Thoracic aorta (tissue), 2 donors: ENCODE measurements around the gene SLC50A1. TPM values are rescaled to one million over a fixed set of nuclear protein-coding genes. Genes with fewer than 3 reads are reported as not detected.

Experiments used
- ATAC-seq: fragments of 150-250 bp; one replicate; pipeline ENCODE4 v1.8.0; 2017; ENCODE audit warnings: low read depth; ENCODE audit not compliant: insufficient number of reproducible peaks, low FRiP score
- DNase-seq: peaks from one replicate; pipeline ENCODE4 v3.0.0-alpha.2; 2020; ENCODE audit warnings: low spot score
- H3K27ac ChIP-seq, 2 donors: fragments of 200-600 bp; sonication (generic); 1 replicate in 1 of 2; 2 replicates in 1 of 2; pipeline ENCODE4 v1.5.1; 2016; ENCODE audit warnings: mild to moderate bottlenecking in 2 of 2, moderate library complexity in 2 of 2
- H3K27me3 ChIP-seq: fragments of 200-600 bp; sonication (generic); replicated peaks from 2 replicates; pipeline ENCODE4 v1.6.0; 2016; ENCODE audit warnings: mild to moderate bottlenecking; ENCODE audit not compliant: insufficient read depth
- H3K36me3 ChIP-seq: fragments of 200-600 bp; sonication (generic); one replicate; pipeline ENCODE4 v1.5.1; 2016
- H3K4me1 ChIP-seq, 2 donors: fragments of 200-600 bp; sonication (generic); 1 replicate in 1 of 2; 2 replicates in 1 of 2; pipeline versions ENCODE4 v1.5.1 to v1.6.0; 2016; ENCODE audit warnings: low read depth in 2 of 2, mild to moderate bottlenecking in 1 of 2; ENCODE audit not compliant: control insufficient read depth in 1 of 2
- H3K4me3 ChIP-seq: fragments of 200-600 bp; sonication (generic); 2 replicates; pipeline ENCODE4 v1.5.1; 2016; ENCODE audit warnings: mild to moderate bottlenecking
- H3K9me3 ChIP-seq: fragments of 200-600 bp; sonication (generic); 2 replicates; pipeline ENCODE4 v1.5.1; 2016
- total RNA-seq, 2 donors: library from RNA; depleted of rRNA; stranded (reverse); fragments of >200 nt; gene quantifications; one replicate each; pipeline versions ENCODE4 v1.1.0 to v1.2.3, GENCODE V29; 2016
- TF ChIP-seq, protein P1 (sequence below): fragments of 200-600 bp; sonication (generic); IDR thresholded peaks from one replicate; pipeline ENCODE4 v1.5.1; 2019; ENCODE audit warnings: antibody characterized with exemption

The SLC50A1 gene
- total RNA-seq, 2 donors from 2014 or later, result 13.0 to 22.2 TPM

DNA sequence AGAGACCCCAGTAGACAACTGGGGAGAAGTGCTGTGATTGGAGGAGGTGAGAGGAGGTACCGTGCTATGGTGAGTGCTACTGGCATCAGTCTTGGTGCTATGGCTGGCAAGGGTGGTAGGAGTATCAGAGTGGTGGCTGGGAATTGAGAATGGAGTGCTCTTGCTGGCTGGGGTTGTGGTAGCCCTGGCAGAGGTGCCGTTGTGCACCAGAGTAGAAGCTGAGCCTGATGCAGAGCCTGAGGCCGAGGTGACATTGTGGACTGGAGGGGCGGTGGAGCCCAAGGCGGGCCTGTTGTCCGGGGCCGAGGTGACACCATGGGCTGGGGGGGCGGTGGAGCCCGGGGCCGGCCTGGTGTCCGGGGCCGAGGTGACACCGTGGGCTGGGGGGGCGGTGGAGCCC is 52.6 kb downstream of the SLC50A1 start:
- no peaks in the 10 kb centered on the region for H3K27me3 ChIP-seq
- DNase-seq (no peak), ATAC-seq (no peak)
- no peak overlapping the region for H3K27ac ChIP-seq
- no peaks in the 10 kb centered on the region for H3K36me3 ChIP-seq
- peaks cover 3 to 4% of the 10 kb centered on the region in 2 donors for H3K4me1 ChIP-seq
- H3K9me3 ChIP-seq, result no peaks in the 10 kb centered on the region
- TF ChIP-seq, protein P1, sequence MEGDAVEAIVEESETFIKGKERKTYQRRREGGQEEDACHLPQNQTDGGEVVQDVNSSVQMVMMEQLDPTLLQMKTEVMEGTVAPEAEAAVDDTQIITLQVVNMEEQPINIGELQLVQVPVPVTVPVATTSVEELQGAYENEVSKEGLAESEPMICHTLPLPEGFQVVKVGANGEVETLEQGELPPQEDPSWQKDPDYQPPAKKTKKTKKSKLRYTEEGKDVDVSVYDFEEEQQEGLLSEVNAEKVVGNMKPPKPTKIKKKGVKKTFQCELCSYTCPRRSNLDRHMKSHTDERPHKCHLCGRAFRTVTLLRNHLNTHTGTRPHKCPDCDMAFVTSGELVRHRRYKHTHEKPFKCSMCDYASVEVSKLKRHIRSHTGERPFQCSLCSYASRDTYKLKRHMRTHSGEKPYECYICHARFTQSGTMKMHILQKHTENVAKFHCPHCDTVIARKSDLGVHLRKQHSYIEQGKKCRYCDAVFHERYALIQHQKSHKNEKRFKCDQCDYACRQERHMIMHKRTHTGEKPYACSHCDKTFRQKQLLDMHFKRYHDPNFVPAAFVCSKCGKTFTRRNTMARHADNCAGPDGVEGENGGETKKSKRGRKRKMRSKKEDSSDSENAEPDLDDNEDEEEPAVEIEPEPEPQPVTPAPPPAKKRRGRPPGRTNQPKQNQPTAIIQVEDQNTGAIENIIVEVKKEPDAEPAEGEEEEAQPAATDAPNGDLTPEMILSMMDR, result no peak
- H3K4me3 ChIP-seq, result no peak overlapping the region

Other genes with a start within 250 kb of the SLC50A1 start
- 10 to 100 TPM in 1 of 2 donors, 1 to 10 TPM in 1; 9.7 to 13.8 TPM for gene PMVK, start 199.1 kb upstream of the SLC50A1 start, total RNA-seq
- gene PBXIP1, start 179.8 kb upstream of the SLC50A1 start, total RNA-seq, result 100 to 1,000 TPM; 185 to 227 TPM
- gene PYGO2, start 174.1 kb upstream of the SLC50A1 start, total RNA-seq, result 10 to 100 TPM; 17.8 to 21.4 TPM
- gene SHC1, start 165.1 kb upstream of the SLC50A1 start, total RNA-seq, result 100 to 1,000 TPM; 129 to 174 TPM
- 10 to 100 TPM; 13.5 to 23.7 TPM for gene CKS1B, start 161.2 kb upstream of the SLC50A1 start, total RNA-seq
- 10 to 100 TPM; 23.8 to 27.2 TPM for gene FLAD1, start 152.5 kb upstream of the SLC50A1 start, total RNA-seq
- not detected for gene LENEP, start 142.3 kb upstream of the SLC50A1 start, total RNA-seq
- gene ZBTB7B, start 133.1 kb upstream of the SLC50A1 start, total RNA-seq, result 10 to 100 TPM; 35.3 to 66.3 TPM
- gene DCST2, start 102.1 kb upstream of the SLC50A1 start, total RNA-seq, result under 1 TPM in 1 of 2 donors, not detected in 1; 0.42 TPM
- not detected for gene DCST1, start 102.0 kb upstream of the SLC50A1 start, total RNA-seq
- 100 to 1,000 TPM; 119 to 144 TPM for gene ADAM15, start 84.5 kb upstream of the SLC50A1 start, total RNA-seq
- 1 to 10 TPM; 1.9 to 2.8 TPM for gene EFNA4, start 72.1 kb upstream of the SLC50A1 start, total RNA-seq
- gene EFNA3, start 57.0 kb upstream of the SLC50A1 start, total RNA-seq, result 1 to 10 TPM; 1.5 to 3.2 TPM
- 10 to 100 TPM in 1 of 2 donors, 1 to 10 TPM in 1; 4.6 to 15.4 TPM for gene EFNA1, start 8.0 kb upstream of the SLC50A1 start, total RNA-seq
- 10 to 100 TPM; 28.8 to 68.6 TPM for gene DPM3, start 4.7 kb downstream of the SLC50A1 start, total RNA-seq
- 100 to 1,000 TPM; 106 to 112 TPM for gene KRTCAP2, start 37.5 kb downstream of the SLC50A1 start, total RNA-seq
- 1 to 10 TPM; 2.7 to 5.8 TPM for gene TRIM46, start 38.0 kb downstream of the SLC50A1 start, total RNA-seq
- 10 to 100 TPM; 45.3 to 81.6 TPM for gene THBS3, start 72.0 kb downstream of the SLC50A1 start, total RNA-seq
- gene MTX1, start 72.8 kb downstream of the SLC50A1 start, total RNA-seq, result 10 to 100 TPM; 21.7 to 22.9 TPM
- gene ENTREP3, start 119.6 kb downstream of the SLC50A1 start, total RNA-seq, result 10 to 100 TPM; 14.7 to 16.1 TPM
- 10 to 100 TPM; 32.5 to 50.2 TPM for gene SCAMP3, start 126.5 kb downstream of the SLC50A1 start, total RNA-seq
- gene CLK2, start 137.7 kb downstream of the SLC50A1 start, total RNA-seq, result 10 to 100 TPM; 26.9 to 50.7 TPM
- gene HCN3, start 141.6 kb downstream of the SLC50A1 start, total RNA-seq, result 1 to 10 TPM in 1 of 2 donors, under 1 TPM in 1; 0.92 to 1.9 TPM
- not detected for gene PKLR, start 165.6 kb downstream of the SLC50A1 start, total RNA-seq
- 10 to 100 TPM; 57.8 to 68.2 TPM for gene FDPS, start 173.0 kb downstream of the SLC50A1 start, total RNA-seq
- gene RUSC1, start 185.0 kb downstream of the SLC50A1 start, total RNA-seq, result 10 to 100 TPM; 38.7 to 61.3 TPM